Mesendoderm (in vitro differentiated cells): Measurements from ENCODE around the gene CRACDL.

Experiments used
- DNase-seq: peaks from one replicate; pipeline ENCODE4 v3.0.0; 2013
- H2AK5ac ChIP-seq: 2 replicates; pipeline ENCODE4 v1.6.1; 2013; ENCODE audit warnings: low read length, inconsistent platforms
- H2BK120ac ChIP-seq: 2 replicates; pipeline ENCODE4 v1.6.1; 2013; ENCODE audit warnings: low read depth, mild to moderate bottlenecking, low read length, moderate library complexity, mixed read lengths
- H2BK15ac ChIP-seq: replicated peaks from 2 replicates; pipeline ENCODE4 v1.6.1; 2013; ENCODE audit warnings: low read depth, mild to moderate bottlenecking, moderate library complexity
- H2BK5ac ChIP-seq: 2 replicates; pipeline ENCODE4 v1.6.1; 2013; ENCODE audit warnings: low read length, inconsistent platforms
- H3K18ac ChIP-seq: 2 replicates; pipeline ENCODE4 v1.6.1; 2013; ENCODE audit warnings: mild to moderate bottlenecking, low read length, mixed read lengths
- H3K23ac ChIP-seq: one replicate; pipeline ENCODE4 v1.6.1; 2013; ENCODE audit warnings: low read length
- H3K27ac ChIP-seq: 2 replicates; pipeline ENCODE4 v1.5.1; 2013; ENCODE audit warnings: low read depth, mild to moderate bottlenecking, inconsistent platforms, low read length, moderate library complexity
- H3K27me3 ChIP-seq: 2 replicates; pipeline ENCODE4 v1.6.1; 2013; ENCODE audit warnings: low read length, control low read depth, mild to moderate bottlenecking, inconsistent platforms; ENCODE audit not compliant: insufficient read depth, poor library complexity
- H3K36me3 ChIP-seq: 2 replicates; pipeline ENCODE4 v1.6.1; 2013; ENCODE audit warnings: low read length, inconsistent platforms; ENCODE audit not compliant: control insufficient read depth, insufficient read depth
- H3K4ac ChIP-seq: one replicate; pipeline ENCODE4 v1.6.1; 2013; ENCODE audit warnings: low read depth, mild to moderate bottlenecking, low read length, moderate library complexity
- H3K4me1 ChIP-seq: 2 replicates; pipeline ENCODE4 v1.6.1; 2013; ENCODE audit warnings: low read depth, low read length, inconsistent platforms; ENCODE audit not compliant: control insufficient read depth
- H3K4me2 ChIP-seq: 2 replicates; pipeline ENCODE4 v1.6.1; 2013; ENCODE audit warnings: low read length
- H3K4me3 ChIP-seq: 2 replicates; pipeline ENCODE4 v1.5.1; 2013; ENCODE audit warnings: mild to moderate bottlenecking, low read length
- H3K56ac ChIP-seq: one replicate; pipeline ENCODE4 v1.6.1; 2013; ENCODE audit warnings: low read length
- H3K79me1 ChIP-seq: 2 replicates; pipeline ENCODE4 v1.6.1; 2013; ENCODE audit warnings: low read length, inconsistent platforms
- H3K79me2 ChIP-seq: 2 replicates; pipeline ENCODE4 v1.6.1; 2013; ENCODE audit warnings: mild to moderate bottlenecking, low read length; ENCODE audit not compliant: control insufficient read depth, insufficient read depth
- H3K9ac ChIP-seq: 2 replicates; pipeline ENCODE4 v1.6.1; 2013; ENCODE audit warnings: low read length, inconsistent platforms
- H4K5ac ChIP-seq: one replicate; pipeline ENCODE4 v1.6.1; 2013; ENCODE audit warnings: low read length
- H4K8ac ChIP-seq: one replicate; pipeline ENCODE4 v1.6.1; 2013; ENCODE audit warnings: low read depth, mild to moderate bottlenecking, control low read depth, low read length, moderate library complexity
- WGBS: extraction: QIAGEN DNeasy Blood & Tissue Kit; methylation state at CpG from one replicate; pipeline ENCODE4 v1.1.7; 2013; ENCODE audit warnings: low lambda C conversion rate, missing lambda C conversion rate; ENCODE audit not compliant: insufficient coverage; ENCODE audit errors: extremely low coverage; 5-methylcytosine and 5-hydroxymethylcytosine counted together

Gene CRACDL

GRCh38 chr2:98896416-98896815 lies 39.6 kb downstream of the CRACDL start:
- Histone ChIP-seq H2BK120ac (no peak overlapping the region), H3K4me3 (no peak overlapping the region), H2AK5ac (no peak overlapping the region), H2BK15ac (no peak overlapping the region), H4K8ac (no peak overlapping the region), H4K5ac (no peak overlapping the region), H3K27me3 (no peaks in the 10 kb centered on the region), H3K4me2 (no peak overlapping the region), H3K56ac (no peak overlapping the region), H3K23ac (no peak overlapping the region), H2BK5ac (no peak overlapping the region), H3K79me2 (no peaks in the 10 kb centered on the region), H3K27ac (no peak overlapping the region), H3K4me1 (no peaks in the 10 kb centered on the region), H3K79me1 (no peaks in the 10 kb centered on the region), H3K4ac (no peak overlapping the region), H3K18ac (no peak overlapping the region), H3K9ac (no peak overlapping the region), H3K36me3 (no peaks in the 10 kb centered on the region)
- no peak for DNase-seq
- WGBS = no CpG with 5 or more reads among the region's 2 CpGs

- H3K56ac ChIP-seq = no peak overlapping the region
- H2BK15ac ChIP-seq = no peak overlapping the region
- no peak overlapping the region for H2BK5ac ChIP-seq
- H3K79me1 ChIP-seq = no peaks in the 10 kb centered on the region
- no peak for DNase-seq
- H3K27me3 ChIP-seq = no peaks in the 10 kb centered on the region
- H3K23ac ChIP-seq = no peak overlapping the region
- H2AK5ac ChIP-seq = no peak overlapping the region
- no peaks in the 10 kb centered on the region for H3K4me1 ChIP-seq
- H3K27ac ChIP-seq = no peak overlapping the region
- no peak overlapping the region for H4K8ac ChIP-seq
- no peak overlapping the region for H3K4me2 ChIP-seq
- H3K18ac ChIP-seq = no peak overlapping the region
- no CpG with 5 or more reads among the region's 9 CpGs for WGBS
- H4K5ac ChIP-seq = no peak overlapping the region
- no peak overlapping the region for H3K9ac ChIP-seq
- no peaks in the 10 kb centered on the region for H3K79me2 ChIP-seq
- H2BK120ac ChIP-seq = no peak overlapping the region
- no peaks in the 10 kb centered on the region for H3K36me3 ChIP-seq
- H3K4ac ChIP-seq = no peak overlapping the region
- no peak overlapping the region for H3K4me3 ChIP-seq
These were observed 40.1 kb downstream of the CRACDL start for GRCh38 chr2:98895901-98896300.

GRCh38 chr2:98895221-98895620 lies 40.8 kb downstream of the CRACDL start:
- no CpG with 5 or more reads among the region's 7 CpGs for WGBS
- Histone ChIP-seq H3K4me1 (no peaks in the 10 kb centered on the region), H3K4ac (no peak overlapping the region), H4K5ac (no peak overlapping the region), H4K8ac (no peak overlapping the region), H3K79me2 (no peaks in the 10 kb centered on the region), H3K36me3 (no peaks in the 10 kb centered on the region), H3K4me2 (no peak overlapping the region), H3K9ac (no peak overlapping the region), H3K56ac (no peak overlapping the region), H2AK5ac (no peak overlapping the region), H3K27ac (no peak overlapping the region), H3K23ac (no peak overlapping the region), H3K79me1 (no peaks in the 10 kb centered on the region), H2BK5ac (no peak overlapping the region), H2BK15ac (no peak overlapping the region), H3K27me3 (no peaks in the 10 kb centered on the region), H3K4me3 (no peak overlapping the region), H2BK120ac (no peak overlapping the region), H3K18ac (no peak overlapping the region)
- DNase-seq = no peak

GRCh38 chr2:98894331-98895000 lies 41.6 kb downstream of the CRACDL start:
- DNase-seq = no peak
- Histone ChIP-seq H3K36me3 (no peaks in the 10 kb centered on the region), H3K4ac (no peak overlapping the region)

GRCh38 chr2:98893911-98894321 lies 42.1 kb downstream of the CRACDL start:
- Histone ChIP-seq H3K23ac (no peak overlapping the region), H3K4me2 (no peak overlapping the region), H2AK5ac (no peak overlapping the region), H2BK120ac (no peak overlapping the region), H3K56ac (no peak overlapping the region), H3K4ac (no peak overlapping the region), H3K79me1 (no peaks in the 10 kb centered on the region), H3K36me3 (no peaks in the 10 kb centered on the region), H3K18ac (no peak overlapping the region), H4K8ac (no peak overlapping the region), H3K4me3 (no peak overlapping the region), H2BK15ac (no peak overlapping the region), H3K4me1 (no peaks in the 10 kb centered on the region), H3K79me2 (no peaks in the 10 kb centered on the region), H3K9ac (no peak overlapping the region), H4K5ac (no peak overlapping the region), H3K27me3 (no peaks in the 10 kb centered on the region), H2BK5ac (no peak overlapping the region), H3K27ac (no peak overlapping the region)
- DNase-seq = peak; percentile 53
- no CpG with 5 or more reads among the region's 10 CpGs for WGBS

More at GRCh38 chr2:98894331-98895000, 41.6 kb downstream of the CRACDL start:
- H3K23ac ChIP-seq = no peak overlapping the region
- no peaks in the 10 kb centered on the region for H3K27me3 ChIP-seq
- H3K56ac ChIP-seq = no peak overlapping the region
- H3K18ac ChIP-seq = no peak overlapping the region
- no peak overlapping the region for H2AK5ac ChIP-seq
- no peak overlapping the region for H4K5ac ChIP-seq
- no peak overlapping the region for H3K4me3 ChIP-seq
- no peak overlapping the region for H2BK15ac ChIP-seq
- no peak overlapping the region for H2BK5ac ChIP-seq
- no peaks in the 10 kb centered on the region for H3K4me1 ChIP-seq
- WGBS = no CpG with 5 or more reads among the region's 11 CpGs
- no peak overlapping the region for H3K9ac ChIP-seq
- no peaks in the 10 kb centered on the region for H3K79me2 ChIP-seq
- H3K27ac ChIP-seq = no peak overlapping the region
- H3K79me1 ChIP-seq = no peaks in the 10 kb centered on the region
- no peak overlapping the region for H4K8ac ChIP-seq
- H3K4me2 ChIP-seq = no peak overlapping the region
- no peak overlapping the region for H2BK120ac ChIP-seq

GRCh38 chr2:98892871-98893270 lies 43.2 kb downstream of the CRACDL start:
- no peaks in the 10 kb centered on the region for H3K79me1 ChIP-seq
- H2AK5ac ChIP-seq = no peak overlapping the region
- no peak overlapping the region for H3K18ac ChIP-seq
- H2BK15ac ChIP-seq = no peak overlapping the region
- no peaks in the 10 kb centered on the region for H3K36me3 ChIP-seq
- H3K56ac ChIP-seq = no peak overlapping the region
- no peak overlapping the region for H2BK120ac ChIP-seq
- no peak overlapping the region for H4K5ac ChIP-seq
- no peak overlapping the region for H3K23ac ChIP-seq
- H3K4ac ChIP-seq = no peak overlapping the region
- H3K4me3 ChIP-seq = no peak overlapping the region
- no peaks in the 10 kb centered on the region for H3K4me1 ChIP-seq
- H3K79me2 ChIP-seq = no peaks in the 10 kb centered on the region
- no peak overlapping the region for H4K8ac ChIP-seq
- H3K27ac ChIP-seq = no peak overlapping the region
- DNase-seq = no peak
- no peak overlapping the region for H2BK5ac ChIP-seq
- no peak overlapping the region for H3K4me2 ChIP-seq
- WGBS = no CpG with 5 or more reads among the region's 6 CpGs
- no peaks in the 10 kb centered on the region for H3K27me3 ChIP-seq
- no peak overlapping the region for H3K9ac ChIP-seq
